Small intestine (tissue), 7 donors: Measurements from ENCODE around the gene STAT4. TPM values are rescaled to one million over a fixed set of nuclear protein-coding genes. Genes with fewer than 3 reads are reported as not detected.

ENCODE experiments used
- DNase-seq, 2 donors: peaks; one replicate each; pipeline versions ENCODE4 v3.0.0 to v3.0.0-alpha.2; 2013
- FAIRE-seq: peaks from 2 replicates; lab custom pipeline; 2012; peaks lifted over from hg19 to GRCh38; lab: Jason Lieb, UNC
- H3K27ac ChIP-seq, 3 donors: one replicate each; pipeline ENCODE4 v1.5.1; 2013; ENCODE audit warnings: low read length in 2 of 3, mild to moderate bottlenecking in 2 of 3, control low read depth in 1 of 3, inconsistent platforms in 1 of 3, low read depth in 1 of 3, moderate library complexity in 1 of 3
- H3K27me3 ChIP-seq, 3 donors: one replicate each; pipeline ENCODE4 v1.6.1; 2013; ENCODE audit warnings: low read length in 3 of 3, inconsistent platforms in 1 of 3; ENCODE audit not compliant: control insufficient read depth in 3 of 3, insufficient read depth in 3 of 3
- H3K36me3 ChIP-seq, 3 donors: one replicate each; pipeline ENCODE4 v1.6.1; 2013; ENCODE audit warnings: low read length in 3 of 3, inconsistent platforms in 1 of 3, low read depth in 1 of 3, mild to moderate bottlenecking in 1 of 3, moderate library complexity in 1 of 3; ENCODE audit not compliant: control insufficient read depth in 3 of 3, insufficient read depth in 2 of 3
- H3K4me1 ChIP-seq, 3 donors: one replicate each; pipeline ENCODE4 v1.6.1; 2013; ENCODE audit warnings: low read length in 2 of 3, inconsistent platforms in 1 of 3, low read depth in 1 of 3, mild to moderate bottlenecking in 1 of 3, moderate library complexity in 1 of 3; ENCODE audit not compliant: control insufficient read depth in 3 of 3, insufficient read depth in 2 of 3
- H3K4me3 ChIP-seq, 3 donors: one replicate each; pipeline ENCODE4 v1.5.1; 2013; ENCODE audit warnings: low read length in 3 of 3, control low read depth in 1 of 3, inconsistent platforms in 1 of 3, low read depth in 1 of 3, mild to moderate bottlenecking in 1 of 3, moderate library complexity in 1 of 3
- H3K9me3 ChIP-seq, 2 donors: one replicate each; pipeline ENCODE4 v1.6.1; 2013; ENCODE audit warnings: low read depth in 1 of 2, low read length in 1 of 2; ENCODE audit not compliant: control insufficient read depth in 2 of 2, insufficient read depth in 1 of 2
- WGBS, 3 donors: extraction: QIAGEN DNeasy Blood & Tissue Kit; methylation state at CpG; one replicate each; pipeline ENCODE4 v1.1.7; 2013; 5-methylcytosine and 5-hydroxymethylcytosine counted together
- polyA plus RNA-seq, 4 donors: library from polyadenylated mRNA; stranded (reverse) in 3 of 4; unstranded in 1 of 4; fragments of 200-250 nt in 3 of 4; fragments of 120-200 nt in 1 of 4; gene quantifications; one replicate each; pipeline versions ENCODE4 v1.2.1 to v1.2.3, GENCODE V29; 2013
- donor health status: healthy with polysubstance abuse.
- donor health status: control.
- donor health status: control.
- donor health status: Bipolar disorder and iron deficiency.
- donor health status: healthy.

Gene STAT4
- polyA plus RNA-seq, 4 donors: 1.0 to 2.8 (median 1.6) TPM

- WGBS, 3 donors: 66 to 75% (median 67%) methylated on average over 4 of the region's 4 CpGs
- Histone ChIP-seq H3K27ac (peak overlapping the region in 1 of 3 donors; percentile 44), H3K9me3 (no peaks in the 10 kb centered on the region), H3K36me3 (no peaks in the 10 kb centered on the region), H3K4me1 (no peaks in the 10 kb centered on the region), H3K27me3 (no peaks in the 10 kb centered on the region), H3K4me3 (no peak overlapping the region)
- DNase-seq (peak in 1 of 2 donors; percentile 25), FAIRE-seq (no peak)
Observed at GRCh38 chr2:191126386-191127085, 24.3 kb downstream of the STAT4 start.

GRCh38 chr2:191125646-191126045, 25.1 kb downstream of the STAT4 start:
- no peak for DNase-seq
- Histone ChIP-seq H3K36me3 (no peaks in the 10 kb centered on the region), H3K9me3 (no peaks in the 10 kb centered on the region), H3K27me3 (no peaks in the 10 kb centered on the region), H3K4me1 (no peaks in the 10 kb centered on the region), H3K27ac (no peak overlapping the region), H3K4me3 (no peak overlapping the region)
- FAIRE-seq: no peak
- WGBS, 3 donors: 30 to 45% (median 40%) methylated on average over 2 of the region's 2 CpGs

- DNase-seq (no peak), FAIRE-seq (no peak)
- H3K4me1 ChIP-seq: no peaks in the 10 kb centered on the region
- H3K9me3 ChIP-seq: no peaks in the 10 kb centered on the region
- H3K36me3 ChIP-seq: no peaks in the 10 kb centered on the region
- no peaks in the 10 kb centered on the region for H3K27me3 ChIP-seq
- H3K27ac ChIP-seq: peak overlapping the region in 1 of 3 donors; percentile 4
- 69 to 87% (median 84%) methylated on average over 2 of the region's 2 CpGs for WGBS, 3 donors
- H3K4me3 ChIP-seq: no peak overlapping the region
Observed at GRCh38 chr2:191122638-191123294, 28.0 kb downstream of the STAT4 start.

- Histone ChIP-seq H3K4me3 (no peak overlapping the region), H3K9me3 (no peaks in the 10 kb centered on the region), H3K36me3 (no peaks in the 10 kb centered on the region), H3K4me1 (no peaks in the 10 kb centered on the region), H3K27me3 (no peaks in the 10 kb centered on the region), H3K27ac (no peak overlapping the region)
- 69 to 75% (median 71%) methylated on average over 3 of the region's 3 CpGs for WGBS, 3 donors
- FAIRE-seq: no peak
- DNase-seq: no peak
Observed at GRCh38 chr2:191117341-191117740, 33.5 kb downstream of the STAT4 start.

- no peak for FAIRE-seq
- no peak overlapping the region for H3K27ac ChIP-seq
- no peaks in the 10 kb centered on the region for H3K9me3 ChIP-seq
- no peaks in the 10 kb centered on the region for H3K27me3 ChIP-seq
- H3K36me3 ChIP-seq: no peaks in the 10 kb centered on the region
- 64 to 66% (median 65%) methylated on average over 2 of the region's 2 CpGs for WGBS, 3 donors
- no peak overlapping the region for H3K4me3 ChIP-seq
- DNase-seq: peak in 1 of 2 donors; percentile 5
- H3K4me1 ChIP-seq: no peaks in the 10 kb centered on the region
Observed at GRCh38 chr2:191115804-191116203, 35.0 kb downstream of the STAT4 start.

GRCh38 chr2:191115391-191115790, 35.4 kb downstream of the STAT4 start:
- no peak for FAIRE-seq
- peak in 1 of 2 donors; percentile 44 for DNase-seq
- WGBS, 3 donors: 79 to 88% (median 84%) methylated on average over 3 of the region's 3 CpGs

GRCh38 chr2:191114403-191114886, 36.3 kb downstream of the STAT4 start:
- peak in 1 of 2 donors; percentile 12 for DNase-seq
- H3K4me3 ChIP-seq: no peak overlapping the region
- peak; percentile 26 for FAIRE-seq
- H3K36me3 ChIP-seq: no peaks in the 10 kb centered on the region
- no peaks in the 10 kb centered on the region for H3K27me3 ChIP-seq
- WGBS, 3 donors: 31 to 64% (median 43%) methylated on average over 6 of the region's 6 CpGs
- H3K27ac ChIP-seq: peak overlapping the region in 2 of 3 donors; percentile 61 to 81
- no peaks in the 10 kb centered on the region for H3K9me3 ChIP-seq
- no peaks in the 10 kb centered on the region for H3K4me1 ChIP-seq

More at GRCh38 chr2:191115391-191115790, 35.4 kb downstream of the STAT4 start:
- H3K36me3 ChIP-seq: no peaks in the 10 kb centered on the region
- no peaks in the 10 kb centered on the region for H3K4me1 ChIP-seq
- H3K27me3 ChIP-seq: no peaks in the 10 kb centered on the region
- H3K9me3 ChIP-seq: no peaks in the 10 kb centered on the region
- no peak overlapping the region for H3K4me3 ChIP-seq
- peak overlapping the region in 1 of 3 donors; percentile 27 for H3K27ac ChIP-seq

GRCh38 chr2:191113761-191114160, 37.0 kb downstream of the STAT4 start:
- H3K9me3 ChIP-seq: no peaks in the 10 kb centered on the region
- 63 to 91% (median 67%) methylated on average over 1 of the region's 1 CpG for WGBS, 3 donors
- FAIRE-seq: no peak

More at GRCh38 chr2:191113761-191114160, 37.0 kb downstream of the STAT4 start:
- Histone ChIP-seq H3K27ac (no peak overlapping the region), H3K27me3 (no peaks in the 10 kb centered on the region), H3K36me3 (no peaks in the 10 kb centered on the region), H3K4me1 (no peaks in the 10 kb centered on the region), H3K4me3 (no peak overlapping the region)
- no peak for DNase-seq
